Measurements from ENCODE around the gene STYXL2. TPM values are rescaled to one million over a fixed set of nuclear protein-coding genes. Genes with fewer than 3 reads are reported as not detected.

Gene STYXL2
- total RNA-seq, 1 donor from 2014 or later: not detected

- DNase-seq (ENCODE audit: extremely low spot score in 2 of 2): no peak
- no peaks in the 10 kb centered on the region for H3K36me3 ChIP-seq
- no peak for TF ChIP-seq POLR2A (IDR thresholded peaks at IDR 0.05)
- TF ChIP-seq POLR2AphosphoS5 (IDR thresholded peaks at IDR 0.05; ENCODE audit: insufficient read depth in 1 of 2, low read depth in 1 of 2): no peak
- TF ChIP-seq, protein P1, sequence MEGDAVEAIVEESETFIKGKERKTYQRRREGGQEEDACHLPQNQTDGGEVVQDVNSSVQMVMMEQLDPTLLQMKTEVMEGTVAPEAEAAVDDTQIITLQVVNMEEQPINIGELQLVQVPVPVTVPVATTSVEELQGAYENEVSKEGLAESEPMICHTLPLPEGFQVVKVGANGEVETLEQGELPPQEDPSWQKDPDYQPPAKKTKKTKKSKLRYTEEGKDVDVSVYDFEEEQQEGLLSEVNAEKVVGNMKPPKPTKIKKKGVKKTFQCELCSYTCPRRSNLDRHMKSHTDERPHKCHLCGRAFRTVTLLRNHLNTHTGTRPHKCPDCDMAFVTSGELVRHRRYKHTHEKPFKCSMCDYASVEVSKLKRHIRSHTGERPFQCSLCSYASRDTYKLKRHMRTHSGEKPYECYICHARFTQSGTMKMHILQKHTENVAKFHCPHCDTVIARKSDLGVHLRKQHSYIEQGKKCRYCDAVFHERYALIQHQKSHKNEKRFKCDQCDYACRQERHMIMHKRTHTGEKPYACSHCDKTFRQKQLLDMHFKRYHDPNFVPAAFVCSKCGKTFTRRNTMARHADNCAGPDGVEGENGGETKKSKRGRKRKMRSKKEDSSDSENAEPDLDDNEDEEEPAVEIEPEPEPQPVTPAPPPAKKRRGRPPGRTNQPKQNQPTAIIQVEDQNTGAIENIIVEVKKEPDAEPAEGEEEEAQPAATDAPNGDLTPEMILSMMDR (IDR thresholded peaks at IDR 0.05): peak; percentile 79 to 96 (median 90)
- H3K27ac ChIP-seq: no peak overlapping the region
- intact Hi-C loops (cut with DNase I): loop anchor here (5.0 kb wide), 2 partner anchors 376 to 466 kb away; no protein-coding TSS in a partner anchor
- no peak overlapping the region for H3K4me3 ChIP-seq
- H3K27me3 ChIP-seq: no peaks in the 10 kb centered on the region
- H3K4me1 ChIP-seq: peaks cover 7% of the 10 kb centered on the region
- no peaks in the 10 kb centered on the region for H3K9me3 ChIP-seq
Observed at GRCh38 chr1:167066333-167067122, 27.3 kb upstream of the STYXL2 start.

DNA sequence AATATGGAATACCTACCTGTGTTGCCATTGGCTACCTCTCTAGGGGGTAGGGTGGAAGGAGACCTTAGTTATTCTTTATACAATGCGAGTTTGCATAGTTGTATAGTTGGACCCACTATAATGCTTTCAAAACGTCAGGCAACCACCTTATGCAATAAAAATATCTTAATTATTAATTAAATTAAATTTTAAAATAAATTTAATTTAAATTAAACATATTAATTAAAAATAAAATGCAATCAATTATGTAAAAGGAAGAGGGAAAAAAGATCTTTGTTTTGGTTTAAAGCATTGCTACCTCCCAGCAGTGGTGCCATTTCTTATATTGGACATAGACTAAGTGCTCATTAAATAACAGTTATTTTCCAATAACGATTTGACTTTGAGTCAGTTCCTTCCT lies 26.0 kb upstream of the STYXL2 start:
- no peak for TF ChIP-seq POLR2A (IDR thresholded peaks at IDR 0.05)
- TF ChIP-seq, protein P1 (IDR thresholded peaks at IDR 0.05): no peak
- no peak for TF ChIP-seq POLR2AphosphoS5 (IDR thresholded peaks at IDR 0.05; ENCODE audit: insufficient read depth in 1 of 2, low read depth in 1 of 2)
- H3K27ac ChIP-seq: no peak overlapping the region
- H3K4me1 ChIP-seq: peaks cover 7% of the 10 kb centered on the region
- H3K9me3 ChIP-seq: no peaks in the 10 kb centered on the region
- no peak overlapping the region for H3K4me3 ChIP-seq
- H3K27me3 ChIP-seq: no peaks in the 10 kb centered on the region
- no peak for DNase-seq (ENCODE audit: extremely low spot score in 2 of 2)
- H3K36me3 ChIP-seq: no peaks in the 10 kb centered on the region
- intact Hi-C loops (cut with DNase I): loop anchor here (5.0 kb wide), 2 partner anchors 374 to 464 kb away; no protein-coding TSS in a partner anchor

- Histone ChIP-seq H3K9me3 (no peaks in the 10 kb centered on the region), H3K4me1 (peaks cover 7% of the 10 kb centered on the region), H3K36me3 (no peaks in the 10 kb centered on the region), H3K27ac (no peak overlapping the region), H3K4me3 (no peak overlapping the region), H3K27me3 (no peaks in the 10 kb centered on the region)
- no peak for TF ChIP-seq POLR2A (IDR thresholded peaks at IDR 0.05)
- TF ChIP-seq POLR2AphosphoS5 (IDR thresholded peaks at IDR 0.05; ENCODE audit: insufficient read depth in 1 of 2, low read depth in 1 of 2): no peak
- TF ChIP-seq, protein P1 (IDR thresholded peaks at IDR 0.05): no peak
- intact Hi-C loops (cut with DNase I): loop anchor here (5.0 kb wide), 2 partner anchors 374 to 464 kb away; no protein-coding TSS in a partner anchor
- no peak for DNase-seq (ENCODE audit: extremely low spot score in 2 of 2)
Observed at GRCh38 chr1:167068761-167069160, 25.1 kb upstream of the STYXL2 start.

DNA sequence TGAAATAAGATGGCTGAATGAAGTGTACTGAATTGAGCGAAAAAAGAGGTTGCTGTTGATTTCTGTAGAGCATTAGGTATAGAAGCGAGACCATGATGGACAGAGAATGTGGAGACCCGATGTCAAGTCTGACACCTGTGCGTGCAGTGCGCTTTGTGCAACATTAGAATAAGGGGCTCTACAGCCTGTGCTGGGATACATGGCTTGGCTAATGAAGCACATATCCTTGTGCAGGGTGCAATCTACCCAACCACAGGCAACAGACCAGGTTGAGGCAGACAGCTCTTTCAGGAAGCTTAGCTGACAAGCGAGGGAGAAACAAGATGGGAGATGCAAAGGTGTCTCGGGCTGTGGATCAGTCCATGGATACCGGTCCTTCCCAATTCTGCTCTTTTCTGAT lies 22.6 kb upstream of the STYXL2 start:
- Histone ChIP-seq H3K27ac (no peak overlapping the region), H3K4me1 (peaks cover 7% of the 10 kb centered on the region), H3K9me3 (no peaks in the 10 kb centered on the region), H3K27me3 (no peaks in the 10 kb centered on the region), H3K36me3 (no peaks in the 10 kb centered on the region), H3K4me3 (no peak overlapping the region)
- intact Hi-C loops (cut with DNase I): no loop called here
- no peak for DNase-seq (ENCODE audit: extremely low spot score in 2 of 2)
- no peak for TF ChIP-seq POLR2AphosphoS5 (IDR thresholded peaks at IDR 0.05; ENCODE audit: insufficient read depth in 1 of 2, low read depth in 1 of 2)
- no peak for TF ChIP-seq POLR2A (IDR thresholded peaks at IDR 0.05)
- TF ChIP-seq, protein P1 (IDR thresholded peaks at IDR 0.05): no peak

- H3K9me3 ChIP-seq: no peaks in the 10 kb centered on the region
- no peaks in the 10 kb centered on the region for H3K36me3 ChIP-seq
- DNase-seq (ENCODE audit: extremely low spot score in 2 of 2): no peak
- no peaks in the 10 kb centered on the region for H3K27me3 ChIP-seq
- H3K4me3 ChIP-seq: no peak overlapping the region
- intact Hi-C loops (cut with DNase I): no loop called here
- H3K4me1 ChIP-seq: no peaks in the 10 kb centered on the region
- TF ChIP-seq, protein P1 (IDR thresholded peaks at IDR 0.05): no peak
- no peak for TF ChIP-seq POLR2A (IDR thresholded peaks at IDR 0.05)
- no peak for TF ChIP-seq POLR2AphosphoS5 (IDR thresholded peaks at IDR 0.05; ENCODE audit: insufficient read depth in 1 of 2, low read depth in 1 of 2)
- no peak overlapping the region for H3K27ac ChIP-seq
Observed at GRCh38 chr1:167076136-167076710, 17.7 kb upstream of the STYXL2 start.
